SK-N-SH (cell line): ENCODE measurements around the gene MBLAC1. TPM values are rescaled to one million over a fixed set of nuclear protein-coding genes. Genes with fewer than 3 reads are reported as not detected.

Experiments used
- CTCF ChIA-PET: fragments of 300-600, 350-600 bp; formaldehyde crosslinking; extraction: SDS; loops from one replicate; lab custom pipeline; 2021; lab: Yijun Ruan, JAX
- POLR2A ChIA-PET: fragments of 350-600 bp; sonication (Branson Sonifier 250); formaldehyde crosslinking; extraction: SDS; loops from one replicate; lab custom pipeline; 2020; ENCODE audit warnings: antibody characterized with exemption, inconsistent platforms; lab: Yijun Ruan, JAX
- DNase-seq: peaks from one replicate; pipeline ENCODE4 v3.0.0; 2012
- H2AFZ ChIP-seq: fragments of 200-600 bp; sonication (generic); 2 replicates; pipeline ENCODE4 v1.8.1; 2016; ENCODE audit warnings: antibody characterized with exemption, mild to moderate bottlenecking, low read depth
- H3F3A ChIP-seq: fragments of 200-600 bp; sonication (generic); replicated peaks from 2 replicates; pipeline ENCODE3; 2016; ENCODE audit warnings: antibody characterized with exemption, mild to moderate bottlenecking; ENCODE audit not compliant: insufficient read depth
- H3K27ac ChIP-seq, 2 experiments: fragments of 200-500 bp in 1 of 2; fragments of 200-600 bp in 1 of 2; sonication (Bioruptor generic) in 1 of 2; sonication (generic), shearing (Covaris generic) in 1 of 2; 2 replicates each; pipeline versions ENCODE4 v1.5.1 to v1.6.1; 2014 to 2016; ENCODE audit warnings: low read depth in 2 of 2, inconsistent platforms in 1 of 2, low read length in 1 of 2, mild to moderate bottlenecking in 1 of 2, mixed read lengths in 1 of 2
- H3K27me3 ChIP-seq: fragments of 200-600 bp; sonication (generic), shearing (Covaris generic); 2 replicates; pipeline ENCODE4 v1.6.1; 2016; ENCODE audit warnings: mixed run types; ENCODE audit not compliant: insufficient read depth
- H3K36me3 ChIP-seq, 2 experiments: fragments of 200-500 bp in 1 of 2; fragments of 200-600 bp in 1 of 2; sonication (Bioruptor generic) in 1 of 2; sonication (generic) in 1 of 2; replicated peaks in 1 of 2; 2 replicates each; pipeline versions ENCODE3 to v1.5.1; 2014 to 2016; ENCODE audit warnings: low read length in 1 of 2, mild to moderate bottlenecking in 1 of 2; ENCODE audit not compliant: insufficient read depth in 2 of 2, control insufficient read depth in 1 of 2
- H3K4me1 ChIP-seq, 2 experiments: fragments of 200-500 bp in 1 of 2; fragments of 200-600 bp in 1 of 2; sonication (Bioruptor generic) in 1 of 2; sonication (generic), shearing (Covaris generic) in 1 of 2; 2 replicates each; pipeline versions ENCODE4 v1.5.1 to v1.6.1; 2014 to 2016; ENCODE audit warnings: low read depth in 1 of 2, low read length in 1 of 2, mixed run types in 1 of 2; ENCODE audit not compliant: insufficient read depth in 2 of 2, control insufficient read depth in 1 of 2
- H3K4me2 ChIP-seq: fragments of 200-600 bp; sonication (generic), shearing (Covaris generic); 2 replicates; pipeline ENCODE4 v1.6.1; 2017; ENCODE audit warnings: mixed run types
- H3K4me3 ChIP-seq, 2 experiments: fragments of 200-500 bp in 1 of 2; fragments of 200-600 bp in 1 of 2; sonication (Bioruptor generic) in 1 of 2; sonication (generic), shearing (Covaris generic) in 1 of 2; 2 replicates each; pipeline versions ENCODE4 v1.5.1 to v1.8.1; 2014 to 2016; ENCODE audit warnings: low read depth in 2 of 2, inconsistent platforms in 1 of 2, low read length in 1 of 2, mild to moderate bottlenecking in 1 of 2, mixed read lengths in 1 of 2, moderate library complexity in 1 of 2
- H3K79me2 ChIP-seq: fragments of 200-600 bp; sonication (generic); 2 replicates; pipeline ENCODE4 v1.8.1; 2017; ENCODE audit warnings: mild to moderate bottlenecking; ENCODE audit not compliant: insufficient read depth
- H3K9ac ChIP-seq: fragments of 200-600 bp; sonication (generic); 2 replicates; pipeline ENCODE4 v1.6.1; 2017; ENCODE audit warnings: mixed run types
- H3K9me2 ChIP-seq: fragments of 200-600 bp; sonication (generic); 2 replicates; pipeline ENCODE4 v1.6.1; 2017; ENCODE audit warnings: mixed run types
- H3K9me3 ChIP-seq: fragments of 200-600 bp; sonication (generic); 2 replicates; pipeline ENCODE4 v1.6.1; 2017; ENCODE audit warnings: mixed run types, mild to moderate bottlenecking, moderate library complexity
- H4K20me1 ChIP-seq: fragments of 200-600 bp; sonication (generic); 2 replicates; pipeline ENCODE4 v1.6.1; 2017; ENCODE audit warnings: mild to moderate bottlenecking, mixed run types; ENCODE audit not compliant: insufficient read depth
- CHD2 ChIP-seq: fragments of 150-350 bp; IDR thresholded peaks from 2 replicates; pipeline ENCODE4 v1.6.1; 2018; ENCODE audit warnings: low read length; ENCODE audit not compliant: partially characterized antibody
- CTCF ChIP-seq: fragments of 200-600 bp; sonication (generic); IDR thresholded peaks from 2 replicates; pipeline ENCODE4 v1.6.1; 2017; ENCODE audit warnings: antibody characterized with exemption, mild to moderate bottlenecking, moderate library complexity
- ELF1 ChIP-seq: IDR thresholded peaks from 2 replicates; pipeline ENCODE4 v1.4.0; 2012
- EP300 ChIP-seq, 2 experiments: IDR thresholded peaks; 2 replicates each; pipeline versions ENCODE4 v1.4.0 to v1.6.1; 2012; ENCODE audit warnings: borderline replicate concordance in 1 of 2, low read depth in 1 of 2, low read length in 1 of 2
- EZH2phosphoT487 ChIP-seq: fragments of 200-600 bp; sonication (generic); IDR thresholded peaks from 2 replicates; pipeline ENCODE4 v1.6.1; 2017; ENCODE audit warnings: low read depth, mixed run types, mild to moderate bottlenecking, antibody characterized with exemption, moderate library complexity, borderline replicate concordance
- FOXJ3 ChIP-seq: sonication (generic); formaldehyde crosslinking; IDR thresholded peaks from 2 replicates; pipeline ENCODE4 v1.5.1; 2020; ENCODE audit warnings: mild to moderate bottlenecking, missing genetic modification reagents
- FOXM1 ChIP-seq: IDR thresholded peaks from 2 replicates; pipeline ENCODE4 v1.4.0; 2012; ENCODE audit warnings: low read depth, mild to moderate bottlenecking
- GABPA ChIP-seq: IDR thresholded peaks from 2 replicates; pipeline ENCODE4 v1.4.0; 2012; ENCODE audit warnings: low read depth, mild to moderate bottlenecking
- GATA2 ChIP-seq: sonication (generic); formaldehyde crosslinking; IDR thresholded peaks from 2 replicates; pipeline ENCODE4 v1.5.0; 2020; ENCODE audit warnings: mild to moderate bottlenecking, missing genetic modification reagents
- IRF3 ChIP-seq: fragments of 150-350 bp; IDR thresholded peaks from 2 replicates; pipeline ENCODE4 v1.6.1; 2016; ENCODE audit warnings: mild to moderate bottlenecking, low read depth, low read length
- JUND ChIP-seq: IDR thresholded peaks from 2 replicates; pipeline ENCODE4 v1.4.0; 2012
- MAX ChIP-seq: IDR thresholded peaks from 2 replicates; pipeline ENCODE4 v1.4.0; 2012; ENCODE audit warnings: low read depth
- MXI1 ChIP-seq: IDR thresholded peaks from 2 replicates; pipeline ENCODE4 v1.6.1; 2012; ENCODE audit warnings: mild to moderate bottlenecking, low read depth, low read length, improper control_type of control experiment
- POLR2AphosphoS5 ChIP-seq: IDR thresholded peaks from 2 replicates; pipeline ENCODE4 v1.6.1; 2012; ENCODE audit warnings: low read depth, low read length
- REST ChIP-seq: IDR thresholded peaks from 2 replicates; pipeline ENCODE4 v1.6.1; 2012; ENCODE audit warnings: mild to moderate bottlenecking, low read depth, low read length, moderate library complexity
- RFX5 ChIP-seq: IDR thresholded peaks from 2 replicates; pipeline ENCODE4 v1.6.1; 2012; ENCODE audit warnings: mild to moderate bottlenecking, improper control_type of control experiment, low read length
- RXRA ChIP-seq: IDR thresholded peaks from 2 replicates; pipeline ENCODE4 v1.4.0; 2012; ENCODE audit warnings: low read depth, mild to moderate bottlenecking, borderline replicate concordance
- SIN3A ChIP-seq: IDR thresholded peaks from 2 replicates; pipeline ENCODE4 v1.6.1; 2012; ENCODE audit warnings: low read depth, mild to moderate bottlenecking, low read length, moderate library complexity, borderline replicate concordance
- SMC3 ChIP-seq: IDR thresholded peaks from 2 replicates; pipeline ENCODE4 v1.6.1; 2012; ENCODE audit warnings: low read depth, low read length, improper control_type of control experiment
- TEAD4 ChIP-seq: IDR thresholded peaks from 2 replicates; pipeline ENCODE4 v1.4.0; 2012; ENCODE audit warnings: mild to moderate bottlenecking, borderline replicate concordance; ENCODE audit not compliant: insufficient read depth
- USF1 ChIP-seq: IDR thresholded peaks from 2 replicates; pipeline ENCODE4 v1.4.0; 2012; ENCODE audit warnings: low read depth, borderline replicate concordance
- USF2 ChIP-seq: fragments of 150-350 bp; IDR thresholded peaks from 2 replicates; pipeline ENCODE4 v1.6.1; 2017; ENCODE audit warnings: antibody characterized with exemption, low read length, low read depth, borderline replicate concordance
- YY1 ChIP-seq: IDR thresholded peaks from 2 replicates; pipeline ENCODE4 v1.4.0; 2012; ENCODE audit warnings: low read depth, mild to moderate bottlenecking
- WGBS: methylation state at CpG from one replicate; pipeline ENCODE4 v1.1.6; 2017; ENCODE audit warnings: low lambda C conversion rate; 5-methylcytosine and 5-hydroxymethylcytosine counted together
- polyA plus RNA-seq, 3 experiments: library from polyadenylated mRNA; depleted of rRNA; stranded (reverse); fragments of >200 nt; gene quantifications; 2 replicates each; pipeline ENCODE4 v1.2.3, GENCODE V29; 2012

The MBLAC1 gene
- polyA plus RNA-seq, 1 of the 3 experiments (the other 2 are of a cell fraction) = 4.4 TPM

GRCh38 chr7:100088621-100089457, 37.9 kb upstream of the MBLAC1 start, which contains the start of gene COPS6:
Gene COPS6 (plus strand): TSS chr7:100088969. CDS start chr7:100088991, 22 bp downstream.
- H4K20me1 ChIP-seq = no peaks in the 10 kb centered on the region
- H3K4me1 ChIP-seq = peaks cover 25 to 33% of the 10 kb centered on the region in 2 experiments; a peak in 3 of 4 replicates
- ChIA-PET POLR2A (interaction anchor here (0.7 to 7.5 kb wide), 4 partner anchors 12 to 341 kb away, joined by 3 to 98 read pairs (median 3); partner anchors contain the start of genes AP4M1, MCM7 and MEPCE), CTCF (interaction anchor here (0.8 to 1.2 kb wide), 5 partner anchors 13 to 159 kb away, joined by 3 to 4 read pairs (median 3); partner anchors contain the start of genes AP4M1 and GJC3)
- 3% methylated on average over 38 of the region's 68 CpGs for WGBS
- peak within 1 kb of the TSS; percentile 64 for H2AFZ ChIP-seq
- no peaks in the 10 kb centered on the region for H3K9me3 ChIP-seq
- peak; percentile 97 for DNase-seq
- peak within 1 kb of the TSS; percentile 87 for H3K9ac ChIP-seq
- H3K4me3 ChIP-seq = peak within 1 kb of the TSS; percentile 71 to 87
- H3K4me2 ChIP-seq = peak within 1 kb of the TSS; percentile 93
- no peaks in the 10 kb centered on the region for H3K9me2 ChIP-seq
- peaks cover 51% of the 10 kb centered on the region for H3K79me2 ChIP-seq
- peaks cover 72% of the 10 kb centered on the region for H3F3A ChIP-seq
- H3K27me3 ChIP-seq = no peaks in the 10 kb centered on the region
- H3K27ac ChIP-seq = peak within 1 kb of the TSS; percentile 84 to 98
- H3K36me3 ChIP-seq = peaks cover 30 to 37% of the 10 kb centered on the region in 2 experiments
- TF ChIP-seq CTCF (no peak), REST (peak; percentile 73; the same call in 1 of the 2 replicates), TEAD4 (peak; percentile 13; the same call in 1 of the 2 replicates), EP300 (IDR thresholded peaks at IDR 0.05; ENCODE audit: borderline replicate concordance in 1 of 2, low read depth in 1 of 2, low read length in 1 of 2) (no peak; a peak in 1 of 4 replicates), MXI1 (peak; percentile 92), USF1 (no peak), ELF1 (peak; percentile 62; the same call in 1 of the 2 replicates), FOXM1 (no peak), SMC3 (no peak), IRF3 (no peak), GABPA (peak; percentile 47; the same call in 1 of the 2 replicates), USF2 (no peak), EZH2phosphoT487 (no peak), FOXJ3 (CRISPR knock-in tag) (no peak), RXRA (no peak), CHD2 (no peak), SIN3A (0 out of 2 replicates have a peak, but pooled peaks have one; percentile 58), GATA2 (no peak), RFX5 (no peak), MAX (peak; percentile 99), POLR2AphosphoS5 (peak; percentile 85), JUND (no peak), YY1 (peak; percentile 99)
